Measurements from ENCODE around the gene TBC1D2B. TPM values are rescaled to one million over a fixed set of nuclear protein-coding genes. Genes with fewer than 3 reads are reported as not detected.

Gene TBC1D2B
- total and polyA plus RNA-seq, 2 experiments from 2014 or later: 24.8 to 38.4 TPM

DNA sequence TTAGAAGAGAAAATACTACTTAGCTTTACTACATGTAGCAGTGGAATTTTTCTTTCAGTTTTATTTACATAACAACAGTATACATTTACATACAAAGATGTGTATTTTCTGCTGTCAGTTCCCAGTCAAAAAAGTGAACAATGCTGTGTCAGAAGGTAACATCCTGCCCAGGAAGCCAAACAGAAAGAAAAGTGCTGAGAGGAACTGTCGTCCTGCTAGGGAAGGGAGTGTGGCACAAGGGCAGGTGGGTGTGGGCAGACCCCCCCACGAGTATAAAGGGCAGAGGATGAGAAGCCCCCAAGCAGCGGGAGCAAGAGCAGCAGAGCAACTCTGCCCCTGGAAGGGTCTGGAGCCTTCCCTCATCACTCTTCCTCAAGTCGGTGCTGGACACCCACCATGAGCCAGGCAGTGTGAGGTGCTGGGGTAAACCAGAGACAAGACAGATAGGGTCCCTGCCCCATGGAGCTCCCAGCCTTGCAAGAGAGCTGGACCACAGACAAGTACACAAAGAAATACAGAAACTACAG is 39.7 kb downstream of the TBC1D2B start:
- Histone ChIP-seq H3K9me2 (replicated peaks; ENCODE audit: insufficient read depth) (no peaks in the 10 kb centered on the region), H2AFZ (no peak overlapping the region), H3K4me3 (no peak overlapping the region), H4K20me1 (ENCODE audit: insufficient read depth, poor library complexity, severe bottlenecking) (no peaks in the 10 kb centered on the region), H3K36me3 (replicated peaks; ENCODE audit: insufficient read depth, low read depth) (no peaks in the 10 kb centered on the region), H3K27ac (no peak overlapping the region), H3K79me2 (peaks cover 36% of the 10 kb centered on the region), H3K27me3 (no peaks in the 10 kb centered on the region), H3K4me2 (no peak overlapping the region), H3K4me1 (ENCODE audit: insufficient read depth) (peaks cover 29% of the 10 kb centered on the region), H3K9me3 (ENCODE audit: low read depth) (no peaks in the 10 kb centered on the region)
- no peak for TF ChIP-seq CTCF (IDR thresholded peaks at IDR 0.05; ENCODE audit: poor library complexity)
- no peak for TF ChIP-seq EZH2 (IDR thresholded peaks at IDR 0.05; ENCODE audit: borderline replicate concordance)
- no peak for TF ChIP-seq EZH2phosphoT487 (IDR thresholded peaks at IDR 0.05; ENCODE audit: low read depth, severe bottlenecking, unreplicated experiment)
- no peak for DNase-seq (ENCODE audit: low spot score)
- WGBS (ENCODE audit: low lambda C conversion rate, missing lambda C conversion rate): 86% methylated on average over 4 of the region's 4 CpGs

DNA sequence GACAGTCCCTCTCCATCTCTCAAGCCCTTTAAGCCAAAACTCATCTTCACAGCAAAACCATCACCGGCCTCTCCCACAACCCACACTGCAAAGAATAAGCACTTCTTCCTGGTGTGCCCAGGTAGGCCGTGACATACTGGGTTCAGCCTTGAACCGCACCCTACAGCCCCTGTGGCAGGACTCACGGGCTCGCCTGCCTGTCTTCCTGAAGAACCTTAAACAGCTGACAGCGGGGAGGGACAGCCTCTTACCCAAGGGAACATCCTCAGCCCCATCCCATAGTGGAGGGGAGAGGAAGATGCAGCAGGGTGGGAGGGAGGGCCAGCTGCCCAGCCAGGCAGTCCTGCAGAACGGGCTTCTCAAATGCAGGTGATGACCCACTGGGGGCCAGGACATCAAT is 40.2 kb downstream of the TBC1D2B start:
- TF ChIP-seq CTCF (IDR thresholded peaks at IDR 0.05; ENCODE audit: poor library complexity) (no peak), EZH2 (IDR thresholded peaks at IDR 0.05; ENCODE audit: borderline replicate concordance) (no peak), EZH2phosphoT487 (IDR thresholded peaks at IDR 0.05; ENCODE audit: low read depth, severe bottlenecking, unreplicated experiment) (no peak)
- Histone ChIP-seq H3K4me1 (ENCODE audit: insufficient read depth) (peaks cover 29% of the 10 kb centered on the region), H2AFZ (no peak overlapping the region), H3K36me3 (replicated peaks; ENCODE audit: insufficient read depth, low read depth) (no peaks in the 10 kb centered on the region), H3K27me3 (no peaks in the 10 kb centered on the region), H3K9me3 (ENCODE audit: low read depth) (no peaks in the 10 kb centered on the region), H3K4me2 (no peak overlapping the region), H4K20me1 (ENCODE audit: insufficient read depth, poor library complexity, severe bottlenecking) (no peaks in the 10 kb centered on the region), H3K9me2 (replicated peaks; ENCODE audit: insufficient read depth) (no peaks in the 10 kb centered on the region), H3K4me3 (no peak overlapping the region), H3K27ac (no peak overlapping the region), H3K79me2 (peaks cover 32% of the 10 kb centered on the region)
- WGBS (ENCODE audit: low lambda C conversion rate, missing lambda C conversion rate): 76% methylated on average over 7 of the region's 7 CpGs
- DNase-seq (ENCODE audit: low spot score): no peak

DNA sequence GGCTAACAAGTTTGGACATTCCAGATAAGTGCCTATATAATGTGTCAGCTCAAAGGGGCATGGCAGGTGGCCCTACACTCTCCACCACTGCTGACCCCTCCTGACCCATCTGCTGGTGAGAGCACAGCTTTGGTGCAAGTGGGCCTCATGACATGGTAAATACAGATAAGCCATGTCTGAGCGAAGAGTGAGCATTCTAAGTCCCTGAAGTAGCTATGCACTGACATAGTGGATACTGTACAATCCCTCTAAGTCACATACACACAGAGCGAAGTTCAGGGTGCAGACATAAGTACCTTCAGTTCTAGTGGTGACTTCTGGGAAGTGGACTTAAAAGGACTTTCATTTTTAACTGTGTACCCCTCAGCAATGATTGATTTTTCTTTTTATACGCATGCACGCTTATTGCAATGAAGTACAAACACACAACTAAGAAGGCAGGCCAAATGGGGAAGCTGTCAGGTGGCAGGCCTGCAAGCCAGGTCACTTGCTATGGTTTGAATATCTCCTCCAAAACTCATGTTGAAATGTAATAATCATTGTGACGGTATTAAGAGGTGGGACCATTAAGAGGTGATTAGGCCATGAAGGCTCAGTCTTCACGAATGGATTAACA is 41.5 kb downstream of the TBC1D2B start:
- no peaks in the 10 kb centered on the region for H3K36me3 ChIP-seq (replicated peaks; ENCODE audit: insufficient read depth, low read depth)
- 76% methylated on average over 6 of the region's 6 CpGs for WGBS (ENCODE audit: low lambda C conversion rate, missing lambda C conversion rate)
- peaks cover 29% of the 10 kb centered on the region for H3K4me1 ChIP-seq (ENCODE audit: insufficient read depth)
- H2AFZ ChIP-seq: no peak overlapping the region
- H3K79me2 ChIP-seq: peaks cover 34% of the 10 kb centered on the region
- H4K20me1 ChIP-seq (ENCODE audit: insufficient read depth, poor library complexity, severe bottlenecking): no peaks in the 10 kb centered on the region
- H3K27me3 ChIP-seq: no peaks in the 10 kb centered on the region
- no peak overlapping the region for H3K4me2 ChIP-seq
- TF ChIP-seq CTCF (IDR thresholded peaks at IDR 0.05; ENCODE audit: poor library complexity) (no peak), EZH2phosphoT487 (IDR thresholded peaks at IDR 0.05; ENCODE audit: low read depth, severe bottlenecking, unreplicated experiment) (no peak), EZH2 (IDR thresholded peaks at IDR 0.05; ENCODE audit: borderline replicate concordance) (no peak)
- DNase-seq (ENCODE audit: low spot score): peak; percentile 51
- H3K27ac ChIP-seq: peak overlapping the region; percentile 74
- H3K9me3 ChIP-seq (ENCODE audit: low read depth): no peaks in the 10 kb centered on the region
- no peak overlapping the region for H3K4me3 ChIP-seq
- no peaks in the 10 kb centered on the region for H3K9me2 ChIP-seq (replicated peaks; ENCODE audit: insufficient read depth)
